K562 (cell line): Measurements from ENCODE around the gene PPP2R5A. TPM values are rescaled to one million over a fixed set of nuclear protein-coding genes. Genes with fewer than 3 reads are reported as not detected.
A peak's percentile ranks its signal among the peaks of the same experiment; 100 is the strongest.

Experiments
- BMI1 ChIP-seq: fragments of 150-350 bp; IDR thresholded peaks from 2 replicates; pipeline ENCODE4 v1.6.1; 2014; ENCODE audit warnings: low read length
- CBFB ChIP-seq: sonication (generic); formaldehyde crosslinking; IDR thresholded peaks from 2 replicates; pipeline ENCODE4 v1.4.0; 2020; ENCODE audit warnings: mild to moderate bottlenecking, missing genetic modification reagents
- CBX1 ChIP-seq: sonication (generic); IDR thresholded peaks from 2 replicates; pipeline ENCODE4 v1.6.1; 2016; ENCODE audit warnings: antibody characterized with exemption, low read depth, mild to moderate bottlenecking
- DDX20 ChIP-seq: fragments of 450-650 bp; IDR thresholded peaks from 2 replicates; pipeline ENCODE4 v1.6.1; 2016; ENCODE audit warnings: missing genetic modification characterization, low read depth, mild to moderate bottlenecking, missing compliant biosample characterization, moderate library complexity
- DEAF1 ChIP-seq: fragments of 450-650 bp; formaldehyde crosslinking; IDR thresholded peaks from 2 replicates; pipeline ENCODE4 v1.4.0; 2020; ENCODE audit warnings: mild to moderate bottlenecking, moderate library complexity
- ESRRA ChIP-seq: fragments of 450-650 bp; IDR thresholded peaks from 2 replicates; pipeline ENCODE4 v1.6.1; 2014; ENCODE audit warnings: low read depth, mild to moderate bottlenecking, moderate library complexity, borderline replicate concordance
- HINFP ChIP-seq: fragments of 450-650 bp; conservative IDR thresholded peaks from 2 replicates; pipeline ENCODE4 v1.6.1; 2016; ENCODE audit warnings: missing genetic modification characterization, low read depth, mild to moderate bottlenecking, control low read depth, missing compliant biosample characterization
- KLF6 ChIP-seq: fragments of 250-450 bp; sonication (Bioruptor Pico); IDR thresholded peaks from 2 replicates; pipeline ENCODE4 v1.4.0; 2020; ENCODE audit warnings: mild to moderate bottlenecking, moderate library complexity, borderline replicate concordance
- MCM2 ChIP-seq: fragments of 450-650 bp; IDR thresholded peaks from 2 replicates; pipeline ENCODE4 v1.6.1; 2017; ENCODE audit warnings: low read depth, mild to moderate bottlenecking
- NCOR1 ChIP-seq: fragments of 450-650 bp; IDR thresholded peaks from 2 replicates; pipeline ENCODE4 v1.6.1; 2016; ENCODE audit warnings: mild to moderate bottlenecking, moderate library complexity
- NRF1 ChIP-seq, 2 experiments: fragments of 450-650 bp; IDR thresholded peaks in 1 of 2; conservative IDR thresholded peaks in 1 of 2; 2 replicates each; pipeline ENCODE4 v1.6.1; 2014; ENCODE audit warnings: mild to moderate bottlenecking in 2 of 2
- PYGO2 ChIP-seq: fragments of 450-650 bp; IDR thresholded peaks from 2 replicates; pipeline ENCODE4 v1.6.1; 2016; ENCODE audit warnings: mild to moderate bottlenecking, missing genetic modification characterization, moderate library complexity, missing compliant biosample characterization
- SMAD3 ChIP-seq: fragments of 450-650 bp; formaldehyde crosslinking; conservative IDR thresholded peaks from 2 replicates; pipeline ENCODE4 v1.4.0; 2020; ENCODE audit warnings: mild to moderate bottlenecking
- SMARCC2 ChIP-seq: fragments of 450-650 bp; IDR thresholded peaks from 2 replicates; pipeline ENCODE4 v1.6.1; 2017; ENCODE audit warnings: antibody characterized with exemption, moderate library complexity, mild to moderate bottlenecking, low read depth
- SOX6 ChIP-seq: fragments of 450-650 bp; IDR thresholded peaks from 2 replicates; pipeline ENCODE4 v1.6.1; 2014; ENCODE audit warnings: mild to moderate bottlenecking
- TAF9B ChIP-seq: fragments of 450-650 bp; IDR thresholded peaks from 2 replicates; pipeline ENCODE4 v1.6.1; 2018; ENCODE audit warnings: mild to moderate bottlenecking; ENCODE audit not compliant: partially characterized antibody
- TAL1 ChIP-seq: fragments of 450-650 bp; IDR thresholded peaks from 2 replicates; pipeline ENCODE4 v1.6.1; 2016; ENCODE audit warnings: mild to moderate bottlenecking
- TCF7L2 ChIP-seq: fragments of 150-350 bp; IDR thresholded peaks from 2 replicates; pipeline ENCODE4 v1.6.1; 2016; ENCODE audit warnings: low read depth, mild to moderate bottlenecking, low read length, moderate library complexity
- TGIF2 ChIP-seq: sonication (generic); formaldehyde crosslinking; IDR thresholded peaks from 2 replicates; pipeline ENCODE4 v1.8.1; 2022; ENCODE audit warnings: mild to moderate bottlenecking, missing genetic modification reagents, moderate library complexity
- THAP12 ChIP-seq: fragments of 250-450 bp; sonication (Bioruptor Pico); IDR thresholded peaks from 2 replicates; pipeline ENCODE4 v1.9.0; 2021; ENCODE audit warnings: mild to moderate bottlenecking, inconsistent platforms
- THRAP3 ChIP-seq: fragments of 450-650 bp; IDR thresholded peaks from 2 replicates; pipeline ENCODE4 v1.6.1; 2016; ENCODE audit warnings: mild to moderate bottlenecking, inconsistent platforms, borderline replicate concordance
- TRIM24 ChIP-seq, 2 experiments: fragments of 450-650 bp; IDR thresholded peaks; 2 replicates each; pipeline ENCODE4 v1.6.1; 2016
- ZNF175 ChIP-seq: fragments of 200-800 bp; sonication (Bioruptor generic); IDR thresholded peaks from 2 replicates; pipeline ENCODE4 v1.6.1; 2016; ENCODE audit warnings: low read depth, mild to moderate bottlenecking, missing genetic modification characterization, missing compliant biosample characterization
- ZNF311 ChIP-seq: fragments of 250-450 bp; sonication (Bioruptor Pico); IDR thresholded peaks from 2 replicates; pipeline ENCODE4 v1.4.0; 2020; ENCODE audit warnings: mild to moderate bottlenecking, moderate library complexity
- ZNF57 ChIP-seq: fragments of 450-650 bp; formaldehyde crosslinking; IDR thresholded peaks from 2 replicates; pipeline ENCODE4 v1.4.0; 2020; ENCODE audit warnings: mild to moderate bottlenecking, moderate library complexity
- ZNF764 ChIP-seq: fragments of 250-450 bp; sonication (Bioruptor Pico); IDR thresholded peaks from 2 replicates; pipeline ENCODE4 v1.4.0; 2020; ENCODE audit warnings: low read depth, mild to moderate bottlenecking, moderate library complexity
- polyA plus RNA-seq, 8 experiments: library from polyadenylated mRNA; depleted of rRNA in 4 of 8; stranded (reverse) in 5 of 8; unstranded in 3 of 8; fragments of >200 nt; fragmentation: Nextera tagmentation in 2 of 8; fragmentation: Illumina TruSeq in 1 of 8; extraction: Ambion mirVana in 2 of 8; extraction: Trizol in 1 of 8; gene quantifications; 2 replicates each; pipeline versions ENCODE4 v1.2.1 to v1.2.3, GENCODE V29; 2011 to 2014; ENCODE audit warnings: inconsistent platforms in 1 of 8, missing spikeins in 1 of 8
- total RNA-seq, 7 experiments: library from RNA; depleted of rRNA in 6 of 7; stranded (reverse); fragments of >200 nt in 6 of 7; fragmentation: Illumina TruSeq in 2 of 7; extraction: Trizol in 2 of 7; gene quantifications; 2 replicates each; pipeline versions ENCODE4 v1.2.1 to v1.2.3, GENCODE V29; 2011 to 2021; ENCODE audit warnings: low replicate concordance in 1 of 7

Gene PPP2R5A
- total and polyA plus RNA-seq, 9 of the 15 experiments (the other 6 are each of a cell fraction or from before 2014, with no cell fraction given): 26.9 to 106 (median 64.3) TPM

- TF ChIP-seq HINFP (tag) (no peak), THAP12 (CRISPR knock-in tag) (no peak), ZNF311 (CRISPR knock-in tag) (no peak), MCM2 (no peak), DDX20 (no peak), DEAF1 (0 out of 2 replicates have a peak, but pooled peaks have one; percentile 12), TCF7L2 (no peak; the same call in 1 of the 2 replicates), CBX1 (no peak), CBFB (CRISPR knock-in tag) (no peak), SMARCC2 (peak; percentile 50; the same call in 1 of the 2 replicates), TGIF2 (CRISPR knock-in tag) (no peak), NCOR1 (peak; percentile 70), ZNF175 (CRISPR knock-in tag) (no peak), NRF1 (conservative IDR thresholded peaks at IDR 0.05 in 1 of 2, IDR thresholded peaks at IDR 0.05 in 1 of 2) (0 out of 4 replicates have a peak, but pooled peaks of 1 of the 2 experiments have one; percentile 8), ZNF764 (CRISPR knock-in tag) (no peak), ZNF57 (CRISPR knock-in tag) (no peak), TAL1 (peak; percentile 81), TRIM24 (IDR thresholded peaks at IDR 0.05) (peak; percentile 57 to 69), TAF9B (no peak), KLF6 (0 out of 2 replicates have a peak, but pooled peaks have one; percentile 7), SMAD3 (CRISPR knock-in tag) (peak; percentile 56; the same call in 1 of the 2 replicates), THRAP3 (no peak), ESRRA (peak; percentile 73; the same call in 1 of the 2 replicates), PYGO2 (tag) (no peak), BMI1 (no peak), SOX6 (peak; percentile 71; the same call in 1 of the 2 replicates)
Observed at GRCh38 chr1:212261361-212261929, 23.8 kb upstream of the PPP2R5A start (continued).
